Gastroesophageal sphincter (tissue), 3 donors: ENCODE results near the gene SUCNR1.

Experiments
- CTCF ChIP-seq, 4 experiments: fragments of 200-600 bp in 2 of 4; fragments of 450-650 bp in 2 of 4; sonication (generic) in 1 of 4; IDR thresholded peaks; one replicate each; pipeline ENCODE4 v1.5.1; 2017 to 2019; ENCODE audit warnings: antibody characterized with exemption in 4 of 4, mild to moderate bottlenecking in 2 of 4, moderate library complexity in 2 of 4
- POLR2A ChIP-seq, 2 donors: fragments of 450-650 bp; IDR thresholded peaks; one replicate each; pipeline ENCODE4 v1.6.1; 2017; ENCODE audit warnings: antibody characterized with exemption in 2 of 2, mild to moderate bottlenecking in 2 of 2, moderate library complexity in 1 of 2
- POLR2AphosphoS5 ChIP-seq: sonication (generic); formaldehyde crosslinking; IDR thresholded peaks from one replicate; pipeline ENCODE4 v1.6.1; 2017; ENCODE audit warnings: antibody characterized with exemption

GRCh38 chr3:151912028-151912427 is 38.6 kb downstream of the SUCNR1 start:
- no peak for TF ChIP-seq POLR2AphosphoS5
- no peak for TF ChIP-seq CTCF (IDR thresholded peaks at IDR 0.05)
- no peak for TF ChIP-seq POLR2A (IDR thresholded peaks at IDR 0.05)
